A375 (cell line): ENCODE results near the gene RPUSD1. TPM values are rescaled to one million over a fixed set of nuclear protein-coding genes. Genes with fewer than 3 reads are reported as not detected.

Experiments
- small RNA-seq: library from RNA; depleted of rRNA; stranded (forward); fragments of <200 nt; gene quantifications from one replicate; pipeline ENCODE3, GENCODE V24; 2014
- total RNA-seq: library from RNA; depleted of rRNA; stranded (reverse); fragments of >200 nt; shearing (Covaris generic); gene quantifications from 2 replicates; pipeline ENCODE4 v1.2.3, GENCODE V29; 2014; rRNA removed

The RPUSD1 gene
- total RNA-seq = 42.7 and 43.5 TPM in 2 replicates

GRCh38 chr16:787978-788398 is at the start of gene RPUSD1:
RPUSD1 (minus strand) TSS chr16:788381; CDS start chr16:787737, 644 bp downstream.

GRCh38 chr16:799948-800833 is 12.0 kb upstream of the RPUSD1 start, which contains the start of gene GNG13:
GNG13 (minus strand) TSS chr16:800734; CDS start chr16:799077, 1,657 bp downstream.

GRCh38 chr16:788399-789126 is 382 bp upstream of the RPUSD1 start, which contains the start of gene CHTF18:
CHTF18 (plus strand) TSS chr16:788620; CDS start chr16:788685, 65 bp downstream.

GRCh38 chr16:760545-761343 is 27.4 kb downstream of the RPUSD1 start, which contains the start of gene MSLN:
MSLN (plus strand) TSS chr16:760734; CDS start chr16:762681, 1,947 bp downstream.

GRCh38 chr16:740764-741505 is 47.2 kb downstream of the RPUSD1 start, which contains the start of gene CIAO3:
CIAO3 (minus strand) TSS chr16:740997; CDS start chr16:740985, 12 bp downstream.

Small RNA genes within 50 kb of the gene (small RNA-seq; reads per million reads assigned to genes)
- not detected for gene MIR662

Other genes starting within 250 kb of the RPUSD1 start
- gene PRR35, start 228.0 kb downstream of the RPUSD1 start, total RNA-seq = 0.16 TPM in 1 of 2 replicates, not detected in the other
- 0.11 and 0.56 TPM in 2 replicates for gene NHLRC4, start 221.4 kb downstream of the RPUSD1 start, total RNA-seq
- 35.4 and 47.3 TPM in 2 replicates for gene PIGQ, start 218.4 kb downstream of the RPUSD1 start, total RNA-seq
- 15.6 and 17.4 TPM in 2 replicates for gene RAB40C, start 198.3 kb downstream of the RPUSD1 start, total RNA-seq
- 0.04 TPM in 1 of 2 replicates, not detected in the other for gene WFIKKN1, start 157.4 kb downstream of the RPUSD1 start, total RNA-seq
- gene METTL26, start 152.1 kb downstream of the RPUSD1 start, total RNA-seq = 266 and 301 TPM in 2 replicates
- 54.2 and 55.8 TPM in 2 replicates for gene MCRIP2, start 146.6 kb downstream of the RPUSD1 start, total RNA-seq
- 49.9 and 77.0 TPM in 2 replicates for gene WDR90, start 139.0 kb downstream of the RPUSD1 start, total RNA-seq
- 140 and 152 TPM in 2 replicates for gene RHOT2, start 120.2 kb downstream of the RPUSD1 start, total RNA-seq
- gene RHBDL1, start 112.7 kb downstream of the RPUSD1 start, total RNA-seq = 6.5 and 6.8 TPM in 2 replicates
- gene STUB1, start 108.0 kb downstream of the RPUSD1 start, total RNA-seq = 237 and 270 TPM in 2 replicates
- 93.3 and 97.0 TPM in 2 replicates for gene JMJD8, start 104.0 kb downstream of the RPUSD1 start, total RNA-seq
- gene WDR24, start 98.0 kb downstream of the RPUSD1 start, total RNA-seq = 4.0 and 10.0 TPM in 2 replicates
- gene FBXL16, start 82.6 kb downstream of the RPUSD1 start, total RNA-seq = 0.04 TPM in 1 of 2 replicates, not detected in the other
- gene METRN, start 73.3 kb downstream of the RPUSD1 start, total RNA-seq = 201 and 228 TPM in 2 replicates
- gene ANTKMT, start 67.2 kb downstream of the RPUSD1 start, total RNA-seq = 71.1 and 79.8 TPM in 2 replicates
- 14.4 and 16.5 TPM in 2 replicates for gene CCDC78, start 61.9 kb downstream of the RPUSD1 start, total RNA-seq
- 41.0 and 47.9 TPM in 2 replicates for gene HAGHL, start 61.3 kb downstream of the RPUSD1 start, total RNA-seq
- gene CIAO3, start 47.4 kb downstream of the RPUSD1 start, total RNA-seq = 39.5 and 43.3 TPM in 2 replicates
- 9.2 and 11.1 TPM in 2 replicates for gene MSLN, start 27.6 kb downstream of the RPUSD1 start, total RNA-seq
- 53.4 and 56.0 TPM in 2 replicates for gene CHTF18, start 239 bp upstream of the RPUSD1 start, total RNA-seq
- gene GNG13, start 12.4 kb upstream of the RPUSD1 start, total RNA-seq = not detected in 2 replicates
- gene LMF1, start 182.6 kb upstream of the RPUSD1 start, total RNA-seq = 5.5 and 11.8 TPM in 2 replicates
- gene SOX8, start 193.4 kb upstream of the RPUSD1 start, total RNA-seq = 0.87 and 1.3 TPM in 2 replicates